ENCODE data around the gene RPRD1B. TPM values are rescaled to one million over a fixed set of nuclear protein-coding genes. Genes with fewer than 3 reads are reported as not detected.

RPRD1B gene
- total and polyA plus RNA-seq, 2 experiments from 2014 or later: 7.3 to 24.3 TPM

DNA sequence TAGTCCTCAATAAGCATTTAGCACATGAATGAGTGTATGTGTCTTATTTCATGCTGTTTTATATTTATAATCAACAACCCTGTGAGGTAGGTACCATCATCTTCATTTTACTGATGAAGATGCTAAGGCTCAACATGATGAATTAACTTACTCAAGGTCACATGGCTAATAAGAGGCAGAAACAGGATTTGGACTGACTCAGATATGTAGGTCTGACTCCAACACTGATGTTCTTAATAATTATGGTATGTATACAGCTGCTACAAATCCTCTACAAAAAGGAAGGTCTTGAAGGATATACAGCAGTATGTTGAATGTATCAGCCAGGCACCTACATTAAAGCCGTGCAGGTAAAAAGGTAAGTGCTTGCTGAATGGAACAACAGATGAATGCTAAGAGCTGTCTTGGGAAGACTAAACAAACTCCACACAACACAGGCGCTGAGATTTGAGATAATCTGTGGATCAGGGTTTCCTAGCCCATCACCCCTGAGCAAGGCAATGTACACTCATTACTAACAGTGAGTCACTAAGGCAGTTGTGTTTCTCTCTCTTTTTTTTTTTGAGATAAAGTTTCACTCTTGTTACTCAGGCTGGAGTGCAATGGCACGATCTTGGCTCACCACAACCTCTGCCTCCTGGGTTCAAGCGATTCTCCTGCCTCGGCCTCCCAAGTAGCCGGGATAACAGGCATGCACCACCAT is 32.2 kb upstream of the RPRD1B start:
- no peak overlapping the region for H3K4me3 Mint-ChIP-seq
- H3K4me2 ChIP-seq: no peak overlapping the region
- H2AFZ ChIP-seq: no peak overlapping the region

More for the DNA sequence above, 32.2 kb upstream of the RPRD1B start:
- Mint-ChIP-seq H3K27me3 (ENCODE audit: insufficient read depth, low read depth, poor library complexity) (peaks cover 3% of the 10 kb centered on the region), H3K27ac (no peak overlapping the region), H3K9me3 (no peaks in the 10 kb centered on the region), H3K36me3 (ENCODE audit: low read depth) (peaks cover 57% of the 10 kb centered on the region), H3K4me1 (no peaks in the 10 kb centered on the region)
- Histone ChIP-seq H4K20me1 (replicated peaks; ENCODE audit: insufficient read depth) (peaks cover 11% of the 10 kb centered on the region), H3K4me3 (no peak overlapping the region), H3K79me2 (replicated peaks; ENCODE audit: insufficient read depth) (no peaks in the 10 kb centered on the region), H3K4me1 (ENCODE audit: insufficient read depth) (no peaks in the 10 kb centered on the region), H3F3A (replicated peaks; ENCODE audit: low read depth) (no peaks in the 10 kb centered on the region), H3K9me2 (ENCODE audit: insufficient read depth) (no peaks in the 10 kb centered on the region), H3K27me3 (ENCODE audit: insufficient read depth) (no peaks in the 10 kb centered on the region), H3K27ac (ENCODE audit: low read depth) (no peak overlapping the region), H3K36me3 (ENCODE audit: insufficient read depth) (peaks cover 56% of the 10 kb centered on the region)
- ATAC-seq (no peak), DNase-seq (ENCODE audit: low spot score) (no peak)
- TF ChIP-seq JUNB (IDR thresholded peaks at IDR 0.05; ENCODE audit: unreplicated experiment) (no peak), EZH2phosphoT487 (IDR thresholded peaks at IDR 0.05; ENCODE audit: unreplicated experiment) (no peak), CREB1 (CRISPR knock-in tag; IDR thresholded peaks at IDR 0.05; ENCODE audit: low read depth) (no peak), NANOG (IDR thresholded peaks at IDR 0.05; ENCODE audit: borderline replicate concordance) (no peak), EZH2 (IDR thresholded peaks at IDR 0.05; ENCODE audit: low read depth, unreplicated experiment) (no peak), POLR2AphosphoS5 (IDR thresholded peaks at IDR 0.05; ENCODE audit: low read depth) (no peak), STAT1 (IDR thresholded peaks at IDR 0.05; ENCODE audit: unreplicated experiment) (no peak), ZNF114 (CRISPR knock-in tag; IDR thresholded peaks at IDR 0.05) (no peak)
- TF ChIP-seq, protein P1, sequence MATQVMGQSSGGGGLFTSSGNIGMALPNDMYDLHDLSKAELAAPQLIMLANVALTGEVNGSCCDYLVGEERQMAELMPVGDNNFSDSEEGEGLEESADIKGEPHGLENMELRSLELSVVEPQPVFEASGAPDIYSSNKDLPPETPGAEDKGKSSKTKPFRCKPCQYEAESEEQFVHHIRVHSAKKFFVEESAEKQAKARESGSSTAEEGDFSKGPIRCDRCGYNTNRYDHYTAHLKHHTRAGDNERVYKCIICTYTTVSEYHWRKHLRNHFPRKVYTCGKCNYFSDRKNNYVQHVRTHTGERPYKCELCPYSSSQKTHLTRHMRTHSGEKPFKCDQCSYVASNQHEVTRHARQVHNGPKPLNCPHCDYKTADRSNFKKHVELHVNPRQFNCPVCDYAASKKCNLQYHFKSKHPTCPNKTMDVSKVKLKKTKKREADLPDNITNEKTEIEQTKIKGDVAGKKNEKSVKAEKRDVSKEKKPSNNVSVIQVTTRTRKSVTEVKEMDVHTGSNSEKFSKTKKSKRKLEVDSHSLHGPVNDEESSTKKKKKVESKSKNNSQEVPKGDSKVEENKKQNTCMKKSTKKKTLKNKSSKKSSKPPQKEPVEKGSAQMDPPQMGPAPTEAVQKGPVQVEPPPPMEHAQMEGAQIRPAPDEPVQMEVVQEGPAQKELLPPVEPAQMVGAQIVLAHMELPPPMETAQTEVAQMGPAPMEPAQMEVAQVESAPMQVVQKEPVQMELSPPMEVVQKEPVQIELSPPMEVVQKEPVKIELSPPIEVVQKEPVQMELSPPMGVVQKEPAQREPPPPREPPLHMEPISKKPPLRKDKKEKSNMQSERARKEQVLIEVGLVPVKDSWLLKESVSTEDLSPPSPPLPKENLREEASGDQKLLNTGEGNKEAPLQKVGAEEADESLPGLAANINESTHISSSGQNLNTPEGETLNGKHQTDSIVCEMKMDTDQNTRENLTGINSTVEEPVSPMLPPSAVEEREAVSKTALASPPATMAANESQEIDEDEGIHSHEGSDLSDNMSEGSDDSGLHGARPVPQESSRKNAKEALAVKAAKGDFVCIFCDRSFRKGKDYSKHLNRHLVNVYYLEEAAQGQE (IDR thresholded peaks at IDR 0.05; ENCODE audit: unreplicated experiment): no peak
- TF ChIP-seq, protein P2, sequence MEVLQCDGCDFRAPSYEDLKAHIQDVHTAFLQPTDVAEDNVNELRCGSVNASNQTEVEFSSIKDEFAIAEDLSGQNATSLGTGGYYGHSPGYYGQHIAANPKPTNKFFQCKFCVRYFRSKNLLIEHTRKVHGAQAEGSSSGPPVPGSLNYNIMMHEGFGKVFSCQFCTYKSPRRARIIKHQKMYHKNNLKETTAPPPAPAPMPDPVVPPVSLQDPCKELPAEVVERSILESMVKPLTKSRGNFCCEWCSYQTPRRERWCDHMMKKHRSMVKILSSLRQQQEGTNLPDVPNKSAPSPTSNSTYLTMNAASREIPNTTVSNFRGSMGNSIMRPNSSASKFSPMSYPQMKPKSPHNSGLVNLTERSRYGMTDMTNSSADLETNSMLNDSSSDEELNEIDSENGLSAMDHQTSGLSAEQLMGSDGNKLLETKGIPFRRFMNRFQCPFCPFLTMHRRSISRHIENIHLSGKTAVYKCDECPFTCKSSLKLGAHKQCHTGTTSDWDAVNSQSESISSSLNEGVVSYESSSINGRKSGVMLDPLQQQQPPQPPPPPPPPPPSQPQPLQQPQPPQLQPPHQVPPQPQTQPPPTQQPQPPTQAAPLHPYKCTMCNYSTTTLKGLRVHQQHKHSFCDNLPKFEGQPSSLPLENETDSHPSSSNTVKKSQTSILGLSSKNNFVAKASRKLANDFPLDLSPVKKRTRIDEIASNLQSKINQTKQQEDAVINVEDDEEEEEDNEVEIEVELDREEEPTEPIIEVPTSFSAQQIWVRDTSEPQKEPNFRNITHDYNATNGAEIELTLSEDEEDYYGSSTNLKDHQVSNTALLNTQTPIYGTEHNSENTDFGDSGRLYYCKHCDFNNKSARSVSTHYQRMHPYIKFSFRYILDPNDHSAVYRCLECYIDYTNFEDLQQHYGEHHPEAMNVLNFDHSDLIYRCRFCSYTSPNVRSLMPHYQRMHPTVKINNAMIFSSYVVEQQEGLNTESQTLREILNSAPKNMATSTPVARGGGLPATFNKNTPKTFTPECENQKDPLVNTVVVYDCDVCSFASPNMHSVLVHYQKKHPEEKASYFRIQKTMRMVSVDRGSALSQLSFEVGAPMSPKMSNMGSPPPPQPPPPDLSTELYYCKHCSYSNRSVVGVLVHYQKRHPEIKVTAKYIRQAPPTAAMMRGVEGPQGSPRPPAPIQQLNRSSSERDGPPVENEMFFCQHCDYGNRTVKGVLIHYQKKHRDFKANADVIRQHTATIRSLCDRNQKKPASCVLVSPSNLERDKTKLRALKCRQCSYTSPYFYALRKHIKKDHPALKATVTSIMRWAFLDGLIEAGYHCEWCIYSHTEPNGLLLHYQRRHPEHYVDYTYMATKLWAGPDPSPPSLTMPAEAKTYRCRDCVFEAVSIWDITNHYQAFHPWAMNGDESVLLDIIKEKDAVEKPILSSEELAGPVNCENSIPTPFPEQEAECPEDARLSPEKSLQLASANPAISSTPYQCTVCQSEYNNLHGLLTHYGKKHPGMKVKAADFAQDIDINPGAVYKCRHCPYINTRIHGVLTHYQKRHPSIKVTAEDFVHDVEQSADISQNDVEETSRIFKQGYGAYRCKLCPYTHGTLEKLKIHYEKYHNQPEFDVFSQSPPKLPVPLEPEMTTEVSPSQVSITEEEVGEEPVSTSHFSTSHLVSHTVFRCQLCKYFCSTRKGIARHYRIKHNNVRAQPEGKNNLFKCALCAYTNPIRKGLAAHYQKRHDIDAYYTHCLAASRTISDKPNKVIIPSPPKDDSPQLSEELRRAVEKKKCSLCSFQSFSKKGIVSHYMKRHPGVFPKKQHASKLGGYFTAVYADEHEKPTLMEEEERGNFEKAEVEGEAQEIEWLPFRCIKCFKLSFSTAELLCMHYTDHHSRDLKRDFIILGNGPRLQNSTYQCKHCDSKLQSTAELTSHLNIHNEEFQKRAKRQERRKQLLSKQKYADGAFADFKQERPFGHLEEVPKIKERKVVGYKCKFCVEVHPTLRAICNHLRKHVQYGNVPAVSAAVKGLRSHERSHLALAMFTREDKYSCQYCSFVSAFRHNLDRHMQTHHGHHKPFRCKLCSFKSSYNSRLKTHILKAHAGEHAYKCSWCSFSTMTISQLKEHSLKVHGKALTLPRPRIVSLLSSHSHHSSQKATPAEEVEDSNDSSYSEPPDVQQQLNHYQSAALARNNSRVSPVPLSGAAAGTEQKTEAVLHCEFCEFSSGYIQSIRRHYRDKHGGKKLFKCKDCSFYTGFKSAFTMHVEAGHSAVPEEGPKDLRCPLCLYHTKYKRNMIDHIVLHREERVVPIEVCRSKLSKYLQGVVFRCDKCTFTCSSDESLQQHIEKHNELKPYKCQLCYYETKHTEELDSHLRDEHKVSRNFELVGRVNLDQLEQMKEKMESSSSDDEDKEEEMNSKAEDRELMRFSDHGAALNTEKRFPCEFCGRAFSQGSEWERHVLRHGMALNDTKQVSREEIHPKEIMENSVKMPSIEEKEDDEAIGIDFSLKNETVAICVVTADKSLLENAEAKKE (CRISPR knock-in tag; IDR thresholded peaks at IDR 0.05): no peak
- TF ChIP-seq, protein P3, sequence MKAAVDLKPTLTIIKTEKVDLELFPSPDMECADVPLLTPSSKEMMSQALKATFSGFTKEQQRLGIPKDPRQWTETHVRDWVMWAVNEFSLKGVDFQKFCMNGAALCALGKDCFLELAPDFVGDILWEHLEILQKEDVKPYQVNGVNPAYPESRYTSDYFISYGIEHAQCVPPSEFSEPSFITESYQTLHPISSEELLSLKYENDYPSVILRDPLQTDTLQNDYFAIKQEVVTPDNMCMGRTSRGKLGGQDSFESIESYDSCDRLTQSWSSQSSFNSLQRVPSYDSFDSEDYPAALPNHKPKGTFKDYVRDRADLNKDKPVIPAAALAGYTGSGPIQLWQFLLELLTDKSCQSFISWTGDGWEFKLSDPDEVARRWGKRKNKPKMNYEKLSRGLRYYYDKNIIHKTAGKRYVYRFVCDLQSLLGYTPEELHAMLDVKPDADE (IDR thresholded peaks at IDR 0.05): no peak
